Lung (tissue), 13 donors: ENCODE measurements around the gene PTPRH. TPM values are rescaled to one million over a fixed set of nuclear protein-coding genes. Genes with fewer than 3 reads are reported as not detected.

Experiments
- ATAC-seq: fragments of 200-7000 bp; cut with Tn5 transposase; one replicate; pipeline ENCODE4 v1.9.1; 2020; ENCODE audit warnings: moderate number of reproducible peaks; ENCODE audit not compliant: insufficient read depth, low FRiP score
- DNase-seq, 3 donors: peaks; one replicate each; pipeline ENCODE4 v3.0.0-alpha.2; 2013 to 2017
- H3K27ac ChIP-seq, 2 donors: one replicate each; pipeline ENCODE4 v1.5.1; 2013; ENCODE audit warnings: mild to moderate bottlenecking in 2 of 2, moderate library complexity in 2 of 2, control low read depth in 1 of 2, inconsistent platforms in 1 of 2, low read depth in 1 of 2, low read length in 1 of 2
- H3K27me3 ChIP-seq, 3 donors: one replicate each; pipeline ENCODE4 v1.5.1; 2013; ENCODE audit warnings: low read length in 2 of 3; ENCODE audit not compliant: control insufficient read depth in 3 of 3, insufficient read depth in 3 of 3
- H3K36me3 ChIP-seq, 4 donors: one replicate each; pipeline ENCODE4 v1.5.1; 2013; ENCODE audit warnings: low read length in 4 of 4, mild to moderate bottlenecking in 1 of 4, moderate library complexity in 1 of 4; ENCODE audit not compliant: control insufficient read depth in 4 of 4, insufficient read depth in 4 of 4
- H3K4me1 ChIP-seq, 5 donors: one replicate each; pipeline ENCODE4 v1.5.1; 2013; ENCODE audit warnings: low read length in 5 of 5, mild to moderate bottlenecking in 2 of 5, moderate library complexity in 1 of 5; ENCODE audit not compliant: control insufficient read depth in 5 of 5, insufficient read depth in 5 of 5
- H3K4me3 ChIP-seq: one replicate; pipeline ENCODE4 v1.5.1; 2013; ENCODE audit warnings: mild to moderate bottlenecking, control low read depth, moderate library complexity
- H3K9ac ChIP-seq, 2 donors: one replicate each; pipeline ENCODE4 v1.5.1; 2013; ENCODE audit warnings: low read length in 2 of 2, control low read depth in 1 of 2; ENCODE audit not compliant: insufficient read depth in 1 of 2
- H3K9me3 ChIP-seq, 4 donors: one replicate each; pipeline ENCODE4 v1.5.1; 2013; ENCODE audit warnings: low read length in 3 of 4, mild to moderate bottlenecking in 1 of 4, moderate library complexity in 1 of 4; ENCODE audit not compliant: control insufficient read depth in 4 of 4, insufficient read depth in 3 of 4
- WGBS, 2 donors: extraction: QIAGEN DNeasy Blood & Tissue Kit; methylation state at CpG; one replicate each; pipeline ENCODE4 v1.1.7; 2013; 5-methylcytosine and 5-hydroxymethylcytosine counted together
- polyA plus RNA-seq, 2 donors: library from polyadenylated mRNA; stranded (reverse); fragments of 200-250 nt; gene quantifications; one replicate each; pipeline ENCODE4 v1.2.1, GENCODE V29; 2013
- small RNA-seq: library from RNA; depleted of rRNA; stranded (forward); fragments of <200 nt; gene quantifications from one replicate; pipeline ENCODE3, GENCODE V24; 2014; ENCODE audit warnings: low replicate concordance
- total RNA-seq, 2 donors: library from RNA; depleted of rRNA in 1 of 2; stranded (reverse); fragments of >200 nt in 1 of 2; gene quantifications; one replicate each; pipeline ENCODE4 v1.2.1, GENCODE V29; 2014 to 2021
- TF ChIP-seq, protein P1 (sequence below): IDR thresholded peaks from 2 replicates; pipeline ENCODE4 v1.5.1; 2012; ENCODE audit warnings: mild to moderate bottlenecking; ENCODE audit errors: control extremely low read depth, extremely low read depth
- donor health status: control.
- donor health status: control.
- donor health status: Bipolar disorder and iron deficiency.
- donor health status: healthy.
- donor health status: DM: yes; HTN: yes; CAD: no.

Gene PTPRH
- total and polyA plus RNA-seq, 4 donors, result 0.22 to 1.3 (median 0.51) TPM

DNA sequence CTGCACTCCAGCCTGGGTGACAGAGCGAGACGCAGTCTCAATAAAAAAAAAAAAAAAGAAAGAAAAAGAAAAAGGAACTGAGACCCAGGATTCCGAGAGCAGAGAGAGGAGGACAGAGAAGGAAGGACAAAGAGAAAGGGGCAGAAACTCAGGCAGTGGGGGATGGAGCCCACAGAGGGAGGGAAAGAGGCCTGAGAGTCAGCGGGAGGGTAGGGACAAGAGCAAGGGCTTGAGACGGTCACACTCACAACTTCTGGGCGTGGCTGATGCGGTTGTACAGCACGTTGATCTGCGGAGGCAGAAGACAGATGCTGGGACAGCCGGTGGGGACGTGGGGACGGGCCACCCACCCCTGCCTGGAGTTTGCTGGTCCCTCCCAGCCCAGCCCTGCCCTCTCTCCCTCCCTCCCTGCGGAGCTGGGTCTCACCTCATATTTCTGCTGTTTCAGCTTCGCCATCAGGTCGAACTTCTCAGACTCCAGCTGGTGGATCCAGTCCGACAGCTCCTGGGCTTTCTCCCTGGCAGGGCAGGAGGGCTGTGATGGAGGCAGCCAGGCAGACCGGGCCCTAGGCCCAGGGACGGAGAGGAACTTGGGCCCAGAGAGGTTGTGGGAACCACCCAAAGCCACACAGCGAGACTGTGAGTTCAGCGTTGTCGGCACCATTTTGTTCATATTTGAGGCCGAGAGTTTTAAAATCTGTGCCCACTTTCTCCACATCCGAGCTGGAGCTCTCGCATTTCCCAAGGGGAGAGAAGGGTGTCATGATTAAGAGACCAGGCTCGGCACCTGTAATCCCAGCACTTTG lies 75.5 kb downstream of the PTPRH start:
- DNase-seq (peak in 1 of 3 donors; percentile 27), ATAC-seq (no peak)
- Histone ChIP-seq H3K36me3 (no peaks in the 10 kb centered on the region), H3K27me3 (peaks cover 0 to 6% (median 3%) of the 10 kb centered on the region in 3 donors), H3K4me3 (no peak overlapping the region), H3K9ac (no peak overlapping the region), H3K27ac (no peak overlapping the region), H3K9me3 (no peaks in the 10 kb centered on the region), H3K4me1 (peaks cover 0 to 2% (median 0%) of the 10 kb centered on the region in 5 donors)
- TF ChIP-seq, protein P1, sequence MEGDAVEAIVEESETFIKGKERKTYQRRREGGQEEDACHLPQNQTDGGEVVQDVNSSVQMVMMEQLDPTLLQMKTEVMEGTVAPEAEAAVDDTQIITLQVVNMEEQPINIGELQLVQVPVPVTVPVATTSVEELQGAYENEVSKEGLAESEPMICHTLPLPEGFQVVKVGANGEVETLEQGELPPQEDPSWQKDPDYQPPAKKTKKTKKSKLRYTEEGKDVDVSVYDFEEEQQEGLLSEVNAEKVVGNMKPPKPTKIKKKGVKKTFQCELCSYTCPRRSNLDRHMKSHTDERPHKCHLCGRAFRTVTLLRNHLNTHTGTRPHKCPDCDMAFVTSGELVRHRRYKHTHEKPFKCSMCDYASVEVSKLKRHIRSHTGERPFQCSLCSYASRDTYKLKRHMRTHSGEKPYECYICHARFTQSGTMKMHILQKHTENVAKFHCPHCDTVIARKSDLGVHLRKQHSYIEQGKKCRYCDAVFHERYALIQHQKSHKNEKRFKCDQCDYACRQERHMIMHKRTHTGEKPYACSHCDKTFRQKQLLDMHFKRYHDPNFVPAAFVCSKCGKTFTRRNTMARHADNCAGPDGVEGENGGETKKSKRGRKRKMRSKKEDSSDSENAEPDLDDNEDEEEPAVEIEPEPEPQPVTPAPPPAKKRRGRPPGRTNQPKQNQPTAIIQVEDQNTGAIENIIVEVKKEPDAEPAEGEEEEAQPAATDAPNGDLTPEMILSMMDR, result no peak
- 56 to 73% methylated on average over 25 of the region's 25 CpGs for WGBS, 2 donors

DNA sequence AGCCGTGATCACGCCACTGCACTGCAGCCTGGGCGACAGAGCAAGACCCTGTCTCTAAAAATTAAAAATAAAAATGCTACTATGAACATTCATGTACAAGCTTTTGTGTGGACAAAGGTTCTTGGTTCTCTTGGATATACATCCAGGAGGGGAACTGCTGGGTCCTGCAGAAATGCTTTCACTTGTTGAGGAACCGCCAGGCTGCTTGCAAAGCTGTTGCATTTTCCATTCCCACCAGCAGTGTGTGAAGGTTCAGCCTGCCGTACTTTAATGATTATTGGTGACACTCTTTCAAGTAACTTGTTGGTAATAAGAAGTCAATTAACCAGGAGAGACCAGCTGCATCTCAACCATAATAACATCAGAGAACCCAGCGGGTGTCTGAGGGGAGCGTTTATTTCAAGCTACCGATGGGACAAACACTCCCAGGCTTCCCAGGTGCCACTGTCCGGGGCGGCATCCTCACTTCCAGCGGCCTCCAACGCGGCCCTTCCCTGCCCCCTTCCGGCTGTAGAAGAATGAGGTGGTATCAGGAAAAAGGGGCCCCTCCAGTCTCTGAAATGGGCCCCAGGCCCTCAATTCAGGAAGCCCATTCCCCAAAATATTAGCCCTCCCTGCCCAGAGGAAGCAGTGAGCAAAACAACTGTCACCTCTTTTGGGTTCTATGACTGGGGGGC lies 76.7 kb downstream of the PTPRH start:
- TF ChIP-seq, protein P1, result no peak
- no peaks in the 10 kb centered on the region for H3K9me3 ChIP-seq
- WGBS, 2 donors, result 43 to 45% methylated on average over 14 of the region's 14 CpGs
- DNase-seq (no peak), ATAC-seq (no peak)
- peaks cover 0 to 6% (median 3%) of the 10 kb centered on the region in 3 donors for H3K27me3 ChIP-seq
- H3K36me3 ChIP-seq, result no peaks in the 10 kb centered on the region
- peaks cover 0 to 2% (median 0%) of the 10 kb centered on the region in 5 donors for H3K4me1 ChIP-seq
- no peak overlapping the region for H3K4me3 ChIP-seq
- no peak overlapping the region for H3K27ac ChIP-seq
- H3K9ac ChIP-seq, result no peak overlapping the region

DNA sequence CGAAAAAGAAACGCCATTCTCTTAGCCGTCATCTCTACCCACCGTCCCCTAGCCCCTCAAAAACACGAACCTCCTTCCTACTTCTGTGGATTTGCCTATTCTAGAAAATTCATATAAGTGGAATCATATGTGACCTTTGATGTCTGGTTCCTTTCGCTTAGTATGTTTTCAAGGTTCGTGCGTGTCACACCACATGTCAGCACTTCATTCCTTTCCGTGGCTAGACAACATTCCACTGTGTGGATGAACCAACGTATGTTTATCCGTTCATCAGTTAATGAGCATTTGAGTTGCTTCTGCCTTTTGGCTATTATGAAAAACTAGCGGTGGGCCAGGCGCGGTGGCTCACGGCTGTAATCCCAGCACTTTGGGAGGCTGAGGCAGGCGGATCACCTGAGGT lies 77.9 kb downstream of the PTPRH start:
- TF ChIP-seq, protein P1, result no peak
- Histone ChIP-seq H3K36me3 (no peaks in the 10 kb centered on the region), H3K4me3 (no peak overlapping the region), H3K27me3 (peaks cover 0 to 6% (median 3%) of the 10 kb centered on the region in 3 donors), H3K9ac (no peak overlapping the region), H3K27ac (no peak overlapping the region), H3K9me3 (no peaks in the 10 kb centered on the region), H3K4me1 (peaks cover 0 to 2% (median 0%) of the 10 kb centered on the region in 5 donors)
- DNase-seq (no peak), ATAC-seq (no peak)
- 79 to 82% methylated on average over 16 of the region's 16 CpGs for WGBS, 2 donors

Small RNA genes lying within 50 kb of the gene (small RNA-seq; reads per million reads assigned to genes)
- gene MIR6802, result not detected
- gene MIR6803, result not detected
- gene MIR6804, result not detected
- not detected for gene RF01210

Other genes starting within 250 kb of the PTPRH start
- gene NLRP2, start 243.1 kb downstream of the PTPRH start, total RNA-seq, result 10 to 100 TPM; 10.5 to 41.6 TPM
- gene NLRP2, start 243.1 kb downstream of the PTPRH start, polyA plus RNA-seq, result 10 to 100 TPM in 1 of 2 donors, 1 to 10 TPM in 1; 7.7 to 13.5 TPM
- gene GP6, start 171.2 kb downstream of the PTPRH start, total RNA-seq, result under 1 TPM; 0.28 to 0.52 TPM
- gene GP6, start 171.2 kb downstream of the PTPRH start, polyA plus RNA-seq, result 1 to 10 TPM in 1 of 2 donors, under 1 TPM in 1; 0.28 to 1.5 TPM
- gene RDH13, start 146.4 kb downstream of the PTPRH start, total RNA-seq, result 10 to 100 TPM; 17.5 to 30.5 TPM
- gene RDH13, start 146.4 kb downstream of the PTPRH start, polyA plus RNA-seq, result 10 to 100 TPM in 1 of 2 donors, 1 to 10 TPM in 1; 9.2 to 19.7 TPM
- gene EPS8L1, start 133.6 kb downstream of the PTPRH start, total RNA-seq, result 10 to 100 TPM; 19.5 to 49.0 TPM
- 10 to 100 TPM; 24.6 to 61.8 TPM for gene EPS8L1, start 133.6 kb downstream of the PTPRH start, polyA plus RNA-seq
- 100 to 1,000 TPM in 1 of 2 donors, 10 to 100 TPM in 1; 47.4 to 163 TPM for gene PPP1R12C, start 91.9 kb downstream of the PTPRH start, total RNA-seq
- gene PPP1R12C, start 91.9 kb downstream of the PTPRH start, polyA plus RNA-seq, result 100 to 1,000 TPM; 108 to 114 TPM
- gene TNNT1, start 60.3 kb downstream of the PTPRH start, total RNA-seq, result 1 to 10 TPM; 1.5 to 4.1 TPM
- 1 to 10 TPM; 1.2 to 5.2 TPM for gene TNNT1, start 60.3 kb downstream of the PTPRH start, polyA plus RNA-seq
- 1 to 10 TPM; 4.4 to 4.8 TPM for gene TNNI3, start 51.8 kb downstream of the PTPRH start, total RNA-seq
- gene TNNI3, start 51.8 kb downstream of the PTPRH start, polyA plus RNA-seq, result 1 to 10 TPM; 1.2 to 2.2 TPM
- gene DNAAF3, start 42.9 kb downstream of the PTPRH start, total RNA-seq, result 10 to 100 TPM; 16.4 to 52.3 TPM
- 10 to 100 TPM; 10.9 to 11.0 TPM for gene DNAAF3, start 42.9 kb downstream of the PTPRH start, polyA plus RNA-seq
- under 1 TPM; 0.06 to 0.40 TPM for gene SYT5, start 29.2 kb downstream of the PTPRH start, total RNA-seq
- under 1 TPM in 1 of 2 donors, not detected in 1; 0.33 TPM for gene SYT5, start 29.2 kb downstream of the PTPRH start, polyA plus RNA-seq
- 1 to 10 TPM; 1.8 to 4.7 TPM for gene TMEM86B, start 19.3 kb upstream of the PTPRH start, total RNA-seq
- gene TMEM86B, start 19.3 kb upstream of the PTPRH start, polyA plus RNA-seq, result 1 to 10 TPM; 3.9 to 5.3 TPM
- gene PPP6R1, start 49.5 kb upstream of the PTPRH start, total RNA-seq, result 10 to 100 TPM; 37.3 to 86.3 TPM
- 10 to 100 TPM; 37.8 to 58.4 TPM for gene PPP6R1, start 49.5 kb upstream of the PTPRH start, polyA plus RNA-seq
- gene HSPBP1, start 70.6 kb upstream of the PTPRH start, total RNA-seq, result 10 to 100 TPM; 19.3 to 53.1 TPM
- gene HSPBP1, start 70.6 kb upstream of the PTPRH start, polyA plus RNA-seq, result 10 to 100 TPM; 50.2 to 62.2 TPM
- gene BRSK1, start 74.5 kb upstream of the PTPRH start, total RNA-seq, result 1 to 10 TPM; 2.1 to 6.4 TPM
- under 1 TPM; 0.53 to 0.94 TPM for gene BRSK1, start 74.5 kb upstream of the PTPRH start, polyA plus RNA-seq
- gene TMEM150B, start 115.8 kb upstream of the PTPRH start, total RNA-seq, result 10 to 100 TPM in 1 of 2 donors, 1 to 10 TPM in 1; 2.3 to 20.6 TPM
- gene TMEM150B, start 115.8 kb upstream of the PTPRH start, polyA plus RNA-seq, result 10 to 100 TPM; 13.4 to 23.0 TPM
- 10 to 100 TPM; 14.1 to 16.5 TPM for gene KMT5C, start 130.4 kb upstream of the PTPRH start, total RNA-seq
- 10 to 100 TPM in 1 of 2 donors, 1 to 10 TPM in 1; 6.7 to 10.9 TPM for gene KMT5C, start 130.4 kb upstream of the PTPRH start, polyA plus RNA-seq
- 1 to 10 TPM in 1 of 2 donors, not detected in 1; 1.4 TPM for gene COX6B2, start 145.2 kb upstream of the PTPRH start, total RNA-seq
- gene COX6B2, start 145.2 kb upstream of the PTPRH start, polyA plus RNA-seq, result under 1 TPM; 0.16 to 0.50 TPM
- gene GARIN5B, start 153.8 kb upstream of the PTPRH start, total RNA-seq, result under 1 TPM in 1 of 2 donors, not detected in 1; 0.09 TPM
- gene GARIN5B, start 153.8 kb upstream of the PTPRH start, polyA plus RNA-seq, result not detected
- under 1 TPM in 1 of 2 donors, not detected in 1; 0.74 TPM for gene IL11, start 161.0 kb upstream of the PTPRH start, total RNA-seq
- under 1 TPM; 0.26 to 0.41 TPM for gene IL11, start 161.0 kb upstream of the PTPRH start, polyA plus RNA-seq
- gene TMEM190, start 167.3 kb upstream of the PTPRH start, total RNA-seq, result 100 to 1,000 TPM in 1 of 2 donors, 10 to 100 TPM in 1; 14.3 to 106 TPM
- gene TMEM190, start 167.3 kb upstream of the PTPRH start, polyA plus RNA-seq, result 10 to 100 TPM; 56.2 to 68.8 TPM
- 10 to 100 TPM in 1 of 2 donors, under 1 TPM in 1; 0.43 to 31.0 TPM for gene TMEM238, start 174.8 kb upstream of the PTPRH start, total RNA-seq
- gene TMEM238, start 174.8 kb upstream of the PTPRH start, polyA plus RNA-seq, result under 1 TPM; 0.76 to 0.89 TPM
- 1,000 to 10,000 TPM in 1 of 2 donors, 100 to 1,000 TPM in 1; 272 to 1,742 TPM for gene RPL28, start 176.4 kb upstream of the PTPRH start, total RNA-seq
- gene RPL28, start 176.4 kb upstream of the PTPRH start, polyA plus RNA-seq, result 1,000 to 10,000 TPM; 1,460 to 3,086 TPM
- 10 to 100 TPM; 22.8 to 25.6 TPM for gene UBE2S, start 198.3 kb upstream of the PTPRH start, total RNA-seq
- gene UBE2S, start 198.3 kb upstream of the PTPRH start, polyA plus RNA-seq, result 10 to 100 TPM; 11.3 to 17.3 TPM
- gene SHISA7, start 233.8 kb upstream of the PTPRH start, total RNA-seq, result under 1 TPM; 0.03 to 0.14 TPM
- gene SHISA7, start 233.8 kb upstream of the PTPRH start, polyA plus RNA-seq, result not detected